Glutamatergic neuron (in vitro differentiated cells): ENCODE results near the gene NEURL1B. TPM values are rescaled to one million over a fixed set of nuclear protein-coding genes. Genes with fewer than 3 reads are reported as not detected.

Source experiments
- DNase-seq: peaks from one replicate; pipeline ENCODE4 v3.0.0; 2022
- H3K27ac Mint-ChIP-seq: one replicate; pipeline ENCODE4 v1.8.0; 2020; ENCODE audit warnings: mild to moderate bottlenecking, mixed read lengths, inconsistent platforms; ENCODE audit not compliant: unreplicated experiment
- H3K27me3 Mint-ChIP-seq: one replicate; pipeline ENCODE4 v1.8.0; 2020; ENCODE audit warnings: mild to moderate bottlenecking, moderate library complexity, mixed read lengths, inconsistent platforms; ENCODE audit not compliant: unreplicated experiment
- H3K36me3 Mint-ChIP-seq: one replicate; pipeline ENCODE4 v1.8.0; 2020; ENCODE audit warnings: mild to moderate bottlenecking, mixed read lengths, inconsistent platforms; ENCODE audit not compliant: unreplicated experiment
- H3K4me1 Mint-ChIP-seq: one replicate; pipeline ENCODE4 v1.8.0; 2020; ENCODE audit warnings: mild to moderate bottlenecking, low read depth, mixed read lengths, inconsistent platforms; ENCODE audit not compliant: unreplicated experiment
- H3K4me3 Mint-ChIP-seq: one replicate; pipeline ENCODE4 v1.8.0; 2020; ENCODE audit warnings: mild to moderate bottlenecking, mixed read lengths, inconsistent platforms; ENCODE audit not compliant: unreplicated experiment
- H3K9me3 Mint-ChIP-seq: one replicate; pipeline ENCODE4 v1.8.0; 2020; ENCODE audit warnings: mild to moderate bottlenecking, moderate library complexity, mixed read lengths, inconsistent platforms; ENCODE audit not compliant: unreplicated experiment
- CTCF ChIP-seq: fragments of 200-600 bp; sonication (generic); IDR thresholded peaks from one replicate; pipeline ENCODE4 v1.5.0; 2021; ENCODE audit not compliant: partially characterized antibody, unreplicated experiment
- total RNA-seq: library from RNA; stranded (reverse); fragmentation: NEBNext Ultra II Directional; extraction: Animal tissue kit (Norgen Biotek cat#: 25700); gene quantifications from one replicate; pipeline ENCODE4 v1.2.1, GENCODE V29; 2021; ENCODE audit not compliant: unreplicated experiment

NEURL1B gene
- total RNA-seq, 1 donor from 2014 or later = 11.4 TPM

GRCh38 chr5:172667786-172668593 is 26.9 kb downstream of the NEURL1B start:
- Mint-ChIP-seq H3K4me3 (no peak overlapping the region), H3K4me1 (peaks cover 15% of the 10 kb centered on the region), H3K36me3 (no peaks in the 10 kb centered on the region), H3K27ac (no peak overlapping the region), H3K9me3 (no peaks in the 10 kb centered on the region), H3K27me3 (no peaks in the 10 kb centered on the region)
- no peak for DNase-seq
- TF ChIP-seq CTCF = no peak

GRCh38 chr5:172668594-172669071 is 27.6 kb downstream of the NEURL1B start:
- Mint-ChIP-seq H3K4me1 (peaks cover 15% of the 10 kb centered on the region), H3K27me3 (no peaks in the 10 kb centered on the region), H3K36me3 (no peaks in the 10 kb centered on the region), H3K27ac (no peak overlapping the region), H3K9me3 (no peaks in the 10 kb centered on the region), H3K4me3 (no peak overlapping the region)
- no peak for DNase-seq
- TF ChIP-seq CTCF = no peak

GRCh38 chr5:172669386-172670004 is 28.4 kb downstream of the NEURL1B start:
- no peak overlapping the region for H3K27ac Mint-ChIP-seq
- no peaks in the 10 kb centered on the region for H3K27me3 Mint-ChIP-seq
- DNase-seq = no peak
- TF ChIP-seq CTCF = no peak
- peaks cover 10% of the 10 kb centered on the region for H3K4me1 Mint-ChIP-seq
- no peak overlapping the region for H3K4me3 Mint-ChIP-seq
- no peaks in the 10 kb centered on the region for H3K36me3 Mint-ChIP-seq
- H3K9me3 Mint-ChIP-seq = no peaks in the 10 kb centered on the region

- H3K4me1 Mint-ChIP-seq = peaks cover 5% of the 10 kb centered on the region
- H3K27me3 Mint-ChIP-seq = no peaks in the 10 kb centered on the region
- H3K9me3 Mint-ChIP-seq = no peaks in the 10 kb centered on the region
- DNase-seq = no peak
- no peak overlapping the region for H3K27ac Mint-ChIP-seq
- H3K36me3 Mint-ChIP-seq = no peaks in the 10 kb centered on the region
- no peak overlapping the region for H3K4me3 Mint-ChIP-seq
- TF ChIP-seq CTCF = no peak
These were observed 28.9 kb downstream of the NEURL1B start for GRCh38 chr5:172670005-172670402.

GRCh38 chr5:172670444-172670843 is 29.4 kb downstream of the NEURL1B start:
- no peak for TF ChIP-seq CTCF
- H3K4me3 Mint-ChIP-seq = no peak overlapping the region
- H3K36me3 Mint-ChIP-seq = no peaks in the 10 kb centered on the region
- no peak for DNase-seq
- H3K4me1 Mint-ChIP-seq = peaks cover 2% of the 10 kb centered on the region
- H3K27ac Mint-ChIP-seq = no peak overlapping the region
- H3K27me3 Mint-ChIP-seq = no peaks in the 10 kb centered on the region
- no peaks in the 10 kb centered on the region for H3K9me3 Mint-ChIP-seq
